Measurements from ENCODE around the gene STK32A.

DNA sequence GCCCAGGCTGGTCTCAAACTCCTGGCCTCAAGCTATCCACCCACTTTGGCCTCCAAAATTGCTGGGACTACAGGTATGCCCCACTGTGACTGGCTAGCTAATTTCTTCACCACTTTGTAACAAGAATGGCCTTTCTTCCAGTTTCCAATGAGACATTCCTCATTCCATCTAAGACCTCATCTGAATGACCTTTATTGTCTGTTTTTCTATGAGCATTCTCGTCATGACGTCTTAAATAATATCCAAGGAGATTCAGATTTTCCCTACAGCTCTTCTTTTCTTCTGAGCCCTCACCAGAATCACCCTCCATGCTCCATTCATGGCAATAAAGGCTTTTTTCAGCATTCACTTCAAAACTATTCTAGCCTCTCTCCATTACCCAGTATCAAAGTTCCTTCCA is 30.2 kb upstream of the STK32A start:
- TF ChIP-seq POLR2A (IDR thresholded peaks at IDR 0.05) (no peak), CTCF (IDR thresholded peaks at IDR 0.05) (no peak)
